ENCODE measurements around the gene ITCH. TPM values are rescaled to one million over a fixed set of nuclear protein-coding genes. Genes with fewer than 3 reads are reported as not detected.

The ITCH gene
- total and polyA plus RNA-seq, 11 donors, result 6.0 to 49.0 (median 39.5) TPM

DNA sequence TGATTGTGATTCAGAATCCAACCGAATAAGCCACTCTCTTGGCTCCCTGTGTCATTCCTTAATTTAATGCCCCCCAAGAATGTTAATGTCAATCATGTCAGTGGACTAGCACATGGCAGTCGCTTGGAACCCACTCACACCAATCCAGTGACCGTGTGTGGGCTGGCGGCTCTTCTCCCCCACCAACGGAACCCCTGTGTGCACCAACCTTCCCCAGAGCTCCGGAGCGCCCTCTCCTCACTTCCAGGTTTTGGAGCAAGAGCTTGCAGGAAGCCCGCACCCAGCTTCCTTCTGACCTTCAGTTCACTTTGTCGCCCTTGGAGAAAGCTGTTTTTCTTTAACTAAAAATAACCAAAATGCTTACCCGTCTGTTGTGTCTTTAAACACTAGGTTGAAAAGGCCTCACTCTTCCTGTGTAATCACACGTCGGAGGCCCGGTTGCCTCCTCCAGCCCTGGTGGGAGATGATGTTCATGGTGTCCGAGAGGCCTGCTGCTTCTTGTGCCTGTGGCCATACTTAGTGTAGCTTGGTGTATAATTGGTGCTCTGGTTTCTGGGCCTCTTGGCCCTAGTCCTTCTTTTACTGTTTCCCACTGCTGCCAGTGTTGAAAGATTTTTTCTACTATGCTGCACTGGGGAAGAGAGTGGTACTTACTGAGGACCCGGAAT is 177.7 kb downstream of the ITCH start:
- no peak for TF ChIP-seq POLR2A (IDR thresholded peaks at IDR 0.05)
- TF ChIP-seq, protein P1, sequence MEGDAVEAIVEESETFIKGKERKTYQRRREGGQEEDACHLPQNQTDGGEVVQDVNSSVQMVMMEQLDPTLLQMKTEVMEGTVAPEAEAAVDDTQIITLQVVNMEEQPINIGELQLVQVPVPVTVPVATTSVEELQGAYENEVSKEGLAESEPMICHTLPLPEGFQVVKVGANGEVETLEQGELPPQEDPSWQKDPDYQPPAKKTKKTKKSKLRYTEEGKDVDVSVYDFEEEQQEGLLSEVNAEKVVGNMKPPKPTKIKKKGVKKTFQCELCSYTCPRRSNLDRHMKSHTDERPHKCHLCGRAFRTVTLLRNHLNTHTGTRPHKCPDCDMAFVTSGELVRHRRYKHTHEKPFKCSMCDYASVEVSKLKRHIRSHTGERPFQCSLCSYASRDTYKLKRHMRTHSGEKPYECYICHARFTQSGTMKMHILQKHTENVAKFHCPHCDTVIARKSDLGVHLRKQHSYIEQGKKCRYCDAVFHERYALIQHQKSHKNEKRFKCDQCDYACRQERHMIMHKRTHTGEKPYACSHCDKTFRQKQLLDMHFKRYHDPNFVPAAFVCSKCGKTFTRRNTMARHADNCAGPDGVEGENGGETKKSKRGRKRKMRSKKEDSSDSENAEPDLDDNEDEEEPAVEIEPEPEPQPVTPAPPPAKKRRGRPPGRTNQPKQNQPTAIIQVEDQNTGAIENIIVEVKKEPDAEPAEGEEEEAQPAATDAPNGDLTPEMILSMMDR (IDR thresholded peaks at IDR 0.05), result no peak
- Histone ChIP-seq H3K9me3 (no peaks in the 10 kb centered on the region), H3K4me1 (peaks cover 0 to 23% (median 7%) of the 10 kb centered on the region in 12 donors), H3K27ac (peak overlapping the region in 6 of 12 donors; percentile 1 to 62 (median 22)), H3K27me3 (no peaks in the 10 kb centered on the region), H3K36me3 (peaks cover under 1 to 67% (median 59%) of the 10 kb centered on the region in 9 donors), H3K4me3 (no peak overlapping the region)
- DNase-seq (peak in 1 of 5 donors; percentile 18), ATAC-seq (peak in 1 of 4 donors; percentile 23)
- intact Hi-C loops (cut with DNase I), result loop anchor here in 1 of 10 donors (5.0 kb wide), 1 partner anchor 227 kb away; no protein-coding TSS in a partner anchor
- WGBS, 4 donors, result 56 to 70% (median 64%) methylated on average over 15 of the region's 15 CpGs

DNA sequence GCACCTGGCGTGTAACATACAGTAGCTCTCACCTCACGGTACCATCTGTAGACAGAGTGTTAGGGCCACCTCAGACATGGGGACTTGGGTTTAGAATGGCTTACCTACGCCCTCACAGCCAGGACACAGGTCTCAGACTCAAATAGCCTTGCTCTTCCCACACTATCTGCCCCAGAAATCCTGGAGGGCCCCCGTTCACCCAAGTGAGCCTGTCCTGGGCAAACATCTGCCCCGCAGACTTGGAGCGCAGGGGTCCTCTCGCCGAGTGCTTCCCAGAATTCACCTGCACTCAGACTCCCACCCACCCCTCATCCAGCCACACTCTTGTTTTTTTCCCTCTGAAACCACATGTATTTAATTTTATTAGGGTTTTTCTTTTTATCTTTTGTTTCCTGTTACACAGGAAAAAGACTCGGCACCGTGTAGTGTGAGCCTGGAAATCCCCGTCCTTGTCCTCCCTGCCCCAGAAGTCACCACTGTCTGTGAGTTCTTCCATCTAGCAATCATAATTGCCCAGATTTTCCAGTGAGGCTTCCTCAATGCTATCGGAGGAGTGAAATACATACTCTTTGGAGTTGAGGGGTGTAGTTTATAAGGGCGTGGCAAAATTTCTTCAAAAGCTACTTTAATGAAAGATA is 178.3 kb downstream of the ITCH start:
- TF ChIP-seq, protein P1 (IDR thresholded peaks at IDR 0.05), result no peak
- TF ChIP-seq POLR2A (IDR thresholded peaks at IDR 0.05), result no peak
- intact Hi-C loops (cut with DNase I), result loop anchor here in 1 of 10 donors (5.0 kb wide), 1 partner anchor 226 kb away; no protein-coding TSS in a partner anchor
- H3K4me1 ChIP-seq, result peaks cover 0 to 23% (median 7%) of the 10 kb centered on the region in 12 donors
- no peaks in the 10 kb centered on the region for H3K27me3 ChIP-seq
- WGBS, 4 donors, result 76 to 85% (median 81%) methylated on average over 13 of the region's 13 CpGs
- DNase-seq (peak in 1 of 5 donors; percentile 10), ATAC-seq (no peak)
- no peaks in the 10 kb centered on the region for H3K9me3 ChIP-seq
- peak overlapping the region in 6 of 12 donors; percentile 1 to 62 (median 22) for H3K27ac ChIP-seq
- H3K36me3 ChIP-seq, result peaks cover 0 to 60% (median 53%) of the 10 kb centered on the region in 9 donors
- H3K4me3 ChIP-seq, result no peak overlapping the region

DNA sequence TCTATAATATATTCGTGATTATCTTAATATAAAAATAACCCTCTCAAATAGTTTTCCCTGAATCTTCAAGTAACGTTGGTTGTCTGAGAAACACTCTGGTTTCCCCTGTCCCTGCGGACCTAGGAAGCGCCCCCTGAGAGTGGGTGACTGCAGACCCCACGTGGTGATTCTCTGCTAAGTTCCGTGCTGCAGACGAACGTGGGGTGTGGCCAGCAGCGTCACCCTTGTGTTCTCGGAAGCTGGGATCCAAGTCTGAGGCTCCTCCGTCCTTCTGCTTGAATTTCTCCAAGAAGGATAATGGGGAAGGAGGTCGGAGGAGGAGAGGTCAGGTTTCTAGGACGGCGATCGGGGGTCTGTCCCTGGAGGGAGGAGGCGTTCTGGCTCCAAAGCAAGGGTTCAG is 178.8 kb downstream of the ITCH start:
- H3K36me3 ChIP-seq, result peaks cover 0 to 55% (median 48%) of the 10 kb centered on the region in 9 donors

More for the DNA sequence above, 178.8 kb downstream of the ITCH start:
- Histone ChIP-seq H3K4me1 (peaks cover 0 to 23% (median 7%) of the 10 kb centered on the region in 12 donors), H3K27me3 (no peaks in the 10 kb centered on the region), H3K4me3 (no peak overlapping the region), H3K27ac (peak overlapping the region in 1 of 12 donors; percentile 62), H3K9me3 (no peaks in the 10 kb centered on the region)
- TF ChIP-seq, protein P1 (IDR thresholded peaks at IDR 0.05), result no peak
- no peak for TF ChIP-seq POLR2A (IDR thresholded peaks at IDR 0.05)
- ATAC-seq (no peak), DNase-seq (peak in 1 of 5 donors; percentile 9)
- intact Hi-C loops (cut with DNase I), result loop anchor here in 1 of 10 donors (5.0 kb wide), 1 partner anchor 225 kb away; no protein-coding TSS in a partner anchor
- WGBS, 4 donors, result 66 to 73% (median 68%) methylated on average over 16 of the region's 16 CpGs
